HTR-8/SVneo (cell line): ENCODE results near the gene SCGB2B2.
"Not testable (repeated sequence)": the region's sequence is repeated elsewhere in the genome, so short reads cannot be mapped to it uniquely, and the experiment has no call there.

ENCODE experiments used
- DNase-seq: peaks from one replicate; pipeline ENCODE4 v3.0.0; 2011; ENCODE audit warnings: low spot score, mixed read lengths; ENCODE audit not compliant: insufficient read length
- FAIRE-seq: peaks from 2 replicates; lab custom pipeline; 2011; peaks lifted over from hg19 to GRCh38; lab: Jason Lieb, UNC

SCGB2B2 gene

GRCh38 chr19:34671972-34672371 is 5.0 kb downstream of the SCGB2B2 start:
- DNase-seq: no peak
- no peak for FAIRE-seq

GRCh38 chr19:34669305-34669704 is 7.7 kb downstream of the SCGB2B2 start:
- FAIRE-seq: peak; percentile 46
- DNase-seq: no peak

GRCh38 chr19:34668690-34669089 is 8.3 kb downstream of the SCGB2B2 start:
- not testable (repeated sequence) for DNase-seq, FAIRE-seq

GRCh38 chr19:34668077-34668689 is 8.8 kb downstream of the SCGB2B2 start:
- not testable (repeated sequence) for DNase-seq, FAIRE-seq

GRCh38 chr19:34667349-34668076 is 9.4 kb downstream of the SCGB2B2 start:
- FAIRE-seq: no peak
- no peak for DNase-seq

GRCh38 chr19:34666958-34667265 is 10.0 kb downstream of the SCGB2B2 start:
- no peak for FAIRE-seq
- DNase-seq: no peak

GRCh38 chr19:34666200-34666957 is 10.6 kb downstream of the SCGB2B2 start:
- FAIRE-seq (no peak), DNase-seq (no peak)

- peak; percentile 80 for FAIRE-seq
- not testable (repeated sequence) for DNase-seq
Observed at GRCh38 chr19:34665275-34665674, 11.7 kb downstream of the SCGB2B2 start.

- DNase-seq (no peak), FAIRE-seq (no peak)
Observed at GRCh38 chr19:34664870-34665269, 12.1 kb downstream of the SCGB2B2 start.

- FAIRE-seq: no peak
Observed at GRCh38 chr19:34664168-34664567, 12.8 kb downstream of the SCGB2B2 start.

GRCh38 chr19:34662919-34663318 is 14.0 kb downstream of the SCGB2B2 start:
- DNase-seq (no peak), FAIRE-seq (no peak)

More at GRCh38 chr19:34664168-34664567, 12.8 kb downstream of the SCGB2B2 start:
- DNase-seq: no peak

- FAIRE-seq (no peak), DNase-seq (no peak)
Observed at GRCh38 chr19:34661357-34661756, 15.6 kb downstream of the SCGB2B2 start.

- FAIRE-seq (no peak), DNase-seq (no peak)
Observed at GRCh38 chr19:34655651-34656050, 21.3 kb downstream of the SCGB2B2 start.

- no peak for DNase-seq
- no peak for FAIRE-seq
Observed at GRCh38 chr19:34654796-34655195, 22.2 kb downstream of the SCGB2B2 start.

- DNase-seq (no peak), FAIRE-seq (no peak)
Observed at GRCh38 chr19:34651747-34652146, 25.2 kb downstream of the SCGB2B2 start.

- no peak for DNase-seq
- FAIRE-seq: no peak
Observed at GRCh38 chr19:34649886-34650543, 26.9 kb downstream of the SCGB2B2 start.

GRCh38 chr19:34645551-34645950 is 31.4 kb downstream of the SCGB2B2 start:
- FAIRE-seq: no peak
- DNase-seq: no peak

- FAIRE-seq: no peak
- DNase-seq: no peak
Observed at GRCh38 chr19:34644991-34645461, 31.9 kb downstream of the SCGB2B2 start.

GRCh38 chr19:34642241-34642640 is 34.7 kb downstream of the SCGB2B2 start:
- DNase-seq (no peak), FAIRE-seq (no peak)

GRCh38 chr19:34639491-34640085 is 37.4 kb downstream of the SCGB2B2 start:
- peak; percentile 32 for DNase-seq
- FAIRE-seq: no peak
